Esophagus squamous epithelium (tissue), 4 donors: ENCODE data around the gene PTCSC3.

ENCODE experiments used
- CTCF ChIP-seq, 6 experiments: fragments of 450-650 bp in 4 of 6; fragments of 200-600 bp in 2 of 6; sonication (generic) in 2 of 6; IDR thresholded peaks; one replicate each; pipeline ENCODE4 v1.5.1; 2016 to 2019; ENCODE audit warnings: antibody characterized with exemption in 6 of 6, mild to moderate bottlenecking in 4 of 6, moderate library complexity in 4 of 6
- POLR2A ChIP-seq, 4 donors: fragments of 450-650 bp; IDR thresholded peaks; one replicate each; pipeline ENCODE4 v1.6.1; 2017; ENCODE audit warnings: antibody characterized with exemption in 4 of 4, mild to moderate bottlenecking in 4 of 4, moderate library complexity in 3 of 4

- TF ChIP-seq POLR2A (IDR thresholded peaks at IDR 0.05) (no peak), CTCF (IDR thresholded peaks at IDR 0.05) (no peak)
Observed at GRCh38 chr14:36212987-36213386, 36.5 kb upstream of the PTCSC3 start.
